ENCODE results near the gene PACS2.

PACS2 gene

DNA sequence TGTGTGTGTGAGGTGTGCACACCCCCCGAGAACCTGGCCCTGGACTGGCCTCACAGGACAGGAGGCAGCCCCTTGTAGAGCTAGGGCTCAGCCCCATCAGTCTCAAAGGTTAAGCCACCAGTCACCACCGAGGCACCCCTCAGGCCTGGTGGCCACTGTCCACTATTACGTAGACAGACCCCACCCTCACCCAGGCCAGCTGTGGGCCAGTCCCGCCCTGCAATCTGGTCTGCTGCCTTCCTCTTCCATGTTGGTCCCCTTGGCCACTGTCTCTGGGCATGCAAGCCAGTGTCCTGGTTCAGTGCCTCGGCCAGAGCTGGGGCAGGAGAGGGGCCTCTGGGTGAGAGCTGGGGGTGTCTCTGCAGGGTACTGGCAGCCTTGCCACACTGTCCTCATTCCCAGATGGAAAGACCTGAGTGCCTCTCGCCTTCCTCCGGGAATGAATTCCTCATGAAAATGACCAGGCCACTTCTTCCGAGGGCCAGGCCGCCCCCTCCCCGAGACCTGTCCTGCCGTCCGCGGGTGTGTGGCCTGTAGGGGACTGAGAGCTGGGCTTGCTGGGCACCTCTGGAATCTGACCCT is 82.9 kb downstream of the PACS2 start:
- Histone ChIP-seq H3K4me3 (ENCODE audit: low read length) (peak overlapping the region; percentile 94), H3K4me2 (ENCODE audit: low read length) (peak overlapping the region; percentile 99), H3K9me3 (replicated peaks; ENCODE audit: low read length) (no peaks in the 10 kb centered on the region), H3K36me3 (ENCODE audit: insufficient read depth, low read length) (peaks cover 17% of the 10 kb centered on the region), H3K27me3 (ENCODE audit: control insufficient read depth, insufficient read depth, low read length) (no peaks in the 10 kb centered on the region), H3K9ac (ENCODE audit: low read depth, low read length) (peak overlapping the region; percentile 90), H3K4me1 (ENCODE audit: control insufficient read depth, insufficient read depth, low read length) (peaks cover 20% of the 10 kb centered on the region)

DNA sequence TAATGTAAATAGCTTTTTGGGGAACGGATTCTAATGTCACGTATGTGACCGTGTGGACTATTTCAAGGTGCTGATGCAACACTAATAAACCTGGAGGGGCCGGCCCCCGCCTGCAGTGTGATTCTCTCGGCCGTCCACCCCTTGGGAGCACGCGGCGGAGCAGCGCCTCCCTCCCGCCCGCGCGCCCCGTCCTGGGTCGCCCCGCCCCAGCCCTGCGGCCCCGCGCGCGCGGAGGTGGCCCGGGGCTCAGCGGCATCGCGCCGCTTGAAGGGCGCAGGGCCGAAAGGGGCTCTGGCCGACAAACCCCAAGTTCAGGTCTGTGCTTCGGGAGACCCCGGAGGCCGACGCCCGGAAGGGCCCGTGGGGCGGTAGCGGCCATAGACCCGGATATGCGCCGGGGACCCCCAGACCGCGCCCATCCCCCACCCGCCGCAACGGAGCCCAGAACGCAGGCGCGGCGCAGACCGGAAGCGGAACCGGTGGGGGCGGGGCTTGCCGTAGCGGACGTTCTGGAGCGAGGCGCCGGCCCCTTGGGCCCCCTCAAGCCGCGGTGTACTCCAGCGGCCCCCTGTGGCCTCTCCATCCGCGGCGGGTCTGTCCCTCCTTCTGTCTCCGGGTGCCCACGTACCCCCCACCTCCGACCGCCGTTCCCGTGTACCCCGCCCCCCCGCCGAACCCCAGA is 83.6 kb downstream of the PACS2 start, which contains the start of gene TEX22:
Gene TEX22, plus strand, starts transcription at position 495 of the 682 bp plus-strand sequence. CDS start 803 bp downstream, outside the sequence.
- Histone ChIP-seq H3K27me3 (ENCODE audit: control insufficient read depth, insufficient read depth, low read length) (no peaks in the 10 kb centered on the region), H3K9ac (ENCODE audit: low read depth, low read length) (peak within 1 kb of the TSS; percentile 90), H3K36me3 (ENCODE audit: insufficient read depth, low read length) (peaks cover 17% of the 10 kb centered on the region), H3K9me3 (replicated peaks; ENCODE audit: low read length) (no peaks in the 10 kb centered on the region), H3K4me3 (ENCODE audit: low read length) (peak within 1 kb of the TSS; percentile 94), H3K4me2 (ENCODE audit: low read length) (peak within 1 kb of the TSS; percentile 99), H3K4me1 (ENCODE audit: control insufficient read depth, insufficient read depth, low read length) (peaks cover 20% of the 10 kb centered on the region)

DNA sequence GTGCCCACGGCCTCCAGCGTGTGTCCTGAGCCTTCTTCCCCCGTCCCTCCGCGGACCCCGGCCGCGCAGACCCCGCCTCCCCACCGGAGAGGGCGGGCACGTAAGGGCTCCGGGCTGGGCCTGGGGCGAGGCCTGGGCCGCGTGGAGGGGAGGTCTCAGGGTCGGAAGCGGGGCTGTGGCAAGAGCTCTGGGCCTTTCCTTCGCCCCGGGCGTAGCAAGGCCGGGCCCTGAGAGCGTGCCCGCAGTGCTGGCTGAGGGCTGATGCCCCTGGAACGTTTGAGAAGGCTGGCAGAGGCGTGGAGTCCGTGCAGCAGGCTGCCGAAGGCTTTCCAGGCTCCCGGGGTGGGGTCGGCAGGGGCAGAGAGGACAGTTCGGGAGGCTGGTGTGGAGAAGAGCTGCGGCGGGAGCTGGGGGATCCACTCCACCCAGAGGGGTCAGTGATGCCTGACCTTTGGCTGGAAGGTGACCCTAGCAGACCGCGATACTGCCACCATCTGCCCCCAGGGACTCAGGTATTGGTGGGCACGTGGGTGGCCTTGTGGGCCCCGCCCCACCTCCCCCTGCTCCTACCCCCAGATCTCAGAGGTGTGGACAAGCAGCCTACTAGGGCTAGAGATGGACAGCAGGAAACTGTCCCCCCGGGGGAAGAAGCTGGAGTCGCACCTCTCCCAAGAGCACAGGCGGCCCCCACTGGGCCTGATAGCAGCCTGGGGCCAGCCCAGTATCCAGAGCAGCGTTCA is 84.3 kb downstream of the PACS2 start:
- Histone ChIP-seq H3K4me1 (ENCODE audit: control insufficient read depth, insufficient read depth, low read length) (peaks cover 20% of the 10 kb centered on the region), H3K4me2 (ENCODE audit: low read length) (peak overlapping the region; percentile 99), H3K9me3 (replicated peaks; ENCODE audit: low read length) (no peaks in the 10 kb centered on the region), H3K4me3 (ENCODE audit: low read length) (peak overlapping the region; percentile 94), H3K27me3 (ENCODE audit: control insufficient read depth, insufficient read depth, low read length) (no peaks in the 10 kb centered on the region), H3K9ac (ENCODE audit: low read depth, low read length) (peak overlapping the region; percentile 90), H3K36me3 (ENCODE audit: insufficient read depth, low read length) (peaks cover 17% of the 10 kb centered on the region)

DNA sequence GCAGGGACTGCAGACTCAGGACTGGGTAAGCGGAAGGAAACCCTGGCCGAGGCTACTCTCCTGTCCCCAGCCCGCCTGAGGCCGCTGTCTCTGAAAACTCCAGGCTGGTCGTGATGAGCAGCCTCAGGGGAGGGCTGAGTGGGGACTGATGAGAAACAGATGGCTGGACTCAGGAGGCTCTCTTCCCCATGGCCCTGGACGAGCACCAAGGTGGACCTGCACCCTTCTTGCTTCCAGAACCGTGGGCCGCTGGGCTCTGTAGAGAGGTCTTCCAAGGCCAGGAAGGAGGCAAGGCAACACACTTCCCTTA is 84.9 kb downstream of the PACS2 start:
- Histone ChIP-seq H3K9ac (ENCODE audit: low read depth, low read length) (peak overlapping the region; percentile 90), H3K4me3 (ENCODE audit: low read length) (peak overlapping the region; percentile 94), H3K4me2 (ENCODE audit: low read length) (peak overlapping the region; percentile 99), H3K27me3 (ENCODE audit: control insufficient read depth, insufficient read depth, low read length) (no peaks in the 10 kb centered on the region), H3K4me1 (ENCODE audit: control insufficient read depth, insufficient read depth, low read length) (peaks cover 20% of the 10 kb centered on the region), H3K36me3 (ENCODE audit: insufficient read depth, low read length) (peaks cover 17% of the 10 kb centered on the region), H3K9me3 (replicated peaks; ENCODE audit: low read length) (no peaks in the 10 kb centered on the region)

GRCh38 chr14:105400016-105400415 is 85.5 kb downstream of the PACS2 start:
- H3K4me2 ChIP-seq (ENCODE audit: low read length): peak overlapping the region; percentile 99
- H3K36me3 ChIP-seq (ENCODE audit: insufficient read depth, low read length): peaks cover 17% of the 10 kb centered on the region
- H3K4me1 ChIP-seq (ENCODE audit: control insufficient read depth, insufficient read depth, low read length): peaks cover 20% of the 10 kb centered on the region
- H3K27me3 ChIP-seq (ENCODE audit: control insufficient read depth, insufficient read depth, low read length): no peaks in the 10 kb centered on the region
- H3K9ac ChIP-seq (ENCODE audit: low read depth, low read length): no peak overlapping the region
- no peaks in the 10 kb centered on the region for H3K9me3 ChIP-seq (replicated peaks; ENCODE audit: low read length)
- H3K4me3 ChIP-seq (ENCODE audit: low read length): peak overlapping the region; percentile 94

DNA sequence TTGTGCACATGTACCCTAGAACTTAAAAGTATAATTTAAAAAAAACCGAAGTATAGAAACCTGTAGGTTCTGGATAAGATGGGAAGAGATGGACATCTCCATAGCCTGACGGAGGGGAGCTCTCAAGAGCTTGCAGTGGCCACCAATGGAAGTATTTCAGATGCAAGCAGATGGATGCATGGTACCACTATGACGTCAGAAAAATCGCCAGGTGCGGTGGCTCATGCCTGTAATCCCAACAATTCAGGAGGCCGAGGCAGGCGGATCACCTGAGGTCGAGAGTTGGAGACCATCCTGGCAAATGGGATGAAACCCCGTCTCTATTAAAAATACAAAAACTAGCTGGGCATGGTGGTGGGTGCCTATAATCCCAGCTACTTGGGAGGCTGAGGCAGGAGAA is 87.2 kb downstream of the PACS2 start:
- Histone ChIP-seq H3K4me3 (ENCODE audit: low read length) (no peak overlapping the region), H3K36me3 (ENCODE audit: insufficient read depth, low read length) (peaks cover 17% of the 10 kb centered on the region), H3K4me2 (ENCODE audit: low read length) (no peak overlapping the region), H3K9me3 (replicated peaks; ENCODE audit: low read length) (no peaks in the 10 kb centered on the region), H3K9ac (ENCODE audit: low read depth, low read length) (no peak overlapping the region), H3K27me3 (ENCODE audit: control insufficient read depth, insufficient read depth, low read length) (no peaks in the 10 kb centered on the region), H3K4me1 (ENCODE audit: control insufficient read depth, insufficient read depth, low read length) (peaks cover 20% of the 10 kb centered on the region)

GRCh38 chr14:105408592-105408991 is 94.0 kb downstream of the PACS2 start:
- Histone ChIP-seq H3K4me1 (ENCODE audit: control insufficient read depth, insufficient read depth, low read length) (peaks cover 5% of the 10 kb centered on the region), H3K27me3 (ENCODE audit: control insufficient read depth, insufficient read depth, low read length) (no peaks in the 10 kb centered on the region), H3K4me3 (ENCODE audit: low read length) (no peak overlapping the region), H3K36me3 (ENCODE audit: insufficient read depth, low read length) (no peaks in the 10 kb centered on the region), H3K4me2 (ENCODE audit: low read length) (no peak overlapping the region), H3K9ac (ENCODE audit: low read depth, low read length) (no peak overlapping the region), H3K9me3 (replicated peaks; ENCODE audit: low read length) (no peaks in the 10 kb centered on the region)

DNA sequence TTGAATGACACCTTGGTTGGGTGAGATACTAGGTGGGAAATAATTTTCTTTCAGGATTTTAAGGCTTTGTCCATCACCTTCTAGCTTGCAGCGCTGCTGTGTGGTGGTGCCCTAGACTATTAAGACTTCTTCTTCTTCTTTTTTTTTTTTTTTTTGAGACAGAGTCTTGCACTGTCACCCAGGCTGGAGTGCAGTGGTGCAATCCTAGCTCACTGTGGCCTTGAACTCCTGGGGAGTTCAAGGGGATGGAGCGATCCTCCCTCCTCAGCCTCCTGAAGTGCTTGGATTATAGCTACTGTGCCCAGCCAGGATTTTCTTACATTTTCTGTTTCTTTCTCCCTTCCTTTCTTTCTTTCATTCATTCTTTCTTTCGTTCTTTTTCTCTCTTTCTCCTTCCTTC is 94.8 kb downstream of the PACS2 start:
- Histone ChIP-seq H3K9ac (ENCODE audit: low read depth, low read length) (no peak overlapping the region), H3K36me3 (ENCODE audit: insufficient read depth, low read length) (no peaks in the 10 kb centered on the region), H3K4me3 (ENCODE audit: low read length) (no peak overlapping the region), H3K4me1 (ENCODE audit: control insufficient read depth, insufficient read depth, low read length) (peaks cover 6% of the 10 kb centered on the region), H3K4me2 (ENCODE audit: low read length) (no peak overlapping the region), H3K9me3 (replicated peaks; ENCODE audit: low read length) (no peaks in the 10 kb centered on the region), H3K27me3 (ENCODE audit: control insufficient read depth, insufficient read depth, low read length) (no peaks in the 10 kb centered on the region)

DNA sequence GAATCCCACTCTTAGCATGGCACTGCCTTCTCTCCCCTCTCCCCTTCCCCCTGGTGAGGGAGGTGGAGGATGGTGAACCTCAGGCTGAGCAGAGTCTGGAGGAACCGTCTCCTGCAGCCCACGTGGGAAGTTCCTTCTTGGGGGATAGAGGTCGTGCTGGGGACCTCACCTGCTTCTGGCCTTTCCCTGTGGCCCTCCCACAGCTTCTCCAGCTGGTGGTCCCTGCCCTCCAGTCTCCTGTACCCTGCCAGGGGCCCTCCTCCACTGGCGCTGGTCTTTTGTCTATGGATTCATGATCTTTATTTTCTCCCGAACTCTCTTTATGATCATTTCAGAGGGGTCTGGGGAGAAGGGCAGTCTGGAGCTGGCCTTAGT is 96.1 kb downstream of the PACS2 start:
- H3K4me3 ChIP-seq (ENCODE audit: low read length): no peak overlapping the region
- no peaks in the 10 kb centered on the region for H3K27me3 ChIP-seq (ENCODE audit: control insufficient read depth, insufficient read depth, low read length)
- peak overlapping the region; percentile 50 for H3K9ac ChIP-seq (ENCODE audit: low read depth, low read length)
- H3K36me3 ChIP-seq (ENCODE audit: insufficient read depth, low read length): no peaks in the 10 kb centered on the region
- peak overlapping the region; percentile 83 for H3K4me2 ChIP-seq (ENCODE audit: low read length)
- H3K4me1 ChIP-seq (ENCODE audit: control insufficient read depth, insufficient read depth, low read length): peaks cover 14% of the 10 kb centered on the region
- H3K9me3 ChIP-seq (replicated peaks; ENCODE audit: low read length): no peaks in the 10 kb centered on the region

DNA sequence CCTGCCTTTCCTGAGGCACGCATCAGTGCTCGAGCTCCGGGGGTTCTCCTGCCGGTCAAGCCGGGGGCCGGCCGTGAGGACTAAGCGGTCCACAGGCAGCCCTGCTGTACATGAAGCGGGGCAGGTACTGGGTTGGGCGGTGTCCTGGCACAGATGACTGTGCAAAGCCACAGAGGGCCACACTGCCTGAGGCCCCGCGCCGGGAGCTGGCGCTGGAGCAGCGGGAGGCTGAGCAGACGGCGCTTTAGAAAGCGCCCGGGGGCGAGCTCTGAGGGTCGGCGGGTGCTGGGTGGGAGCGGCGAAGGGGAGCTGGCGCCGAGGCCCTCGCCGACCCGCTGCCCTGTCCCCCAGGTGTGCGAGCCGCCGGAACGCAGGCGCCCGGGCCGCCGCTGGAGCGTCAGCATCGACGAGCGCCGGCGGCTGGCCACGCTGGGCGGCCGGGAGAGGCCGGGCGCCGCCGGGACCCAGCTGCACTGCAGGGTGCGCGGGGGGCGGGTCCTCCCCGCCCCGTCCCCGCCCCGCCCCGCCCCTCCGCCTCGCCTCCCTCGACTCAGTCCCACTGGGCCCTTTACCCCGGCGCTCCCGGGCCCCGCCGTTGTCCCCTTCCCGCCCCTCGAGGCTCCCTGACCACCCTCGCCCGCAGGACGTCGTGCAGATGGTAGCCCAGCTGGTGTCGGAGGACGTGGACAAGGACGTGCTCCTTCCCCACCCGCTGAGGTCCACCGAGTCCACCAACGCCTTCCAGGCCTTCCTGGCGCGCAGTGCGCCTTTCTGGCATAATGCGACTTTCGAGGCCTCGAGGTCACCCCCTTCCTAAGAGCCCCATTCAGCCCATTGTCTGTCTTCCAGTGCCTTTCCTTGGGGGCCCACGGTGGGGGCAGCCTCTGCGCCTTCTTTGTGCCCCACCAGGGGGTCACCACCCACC is 96.7 kb downstream of the PACS2 start:
- Histone ChIP-seq H3K4me1 (ENCODE audit: control insufficient read depth, insufficient read depth, low read length) (peaks cover 14% of the 10 kb centered on the region), H3K4me2 (ENCODE audit: low read length) (peak overlapping the region; percentile 83), H3K4me3 (ENCODE audit: low read length) (peak overlapping the region; percentile 66), H3K27me3 (ENCODE audit: control insufficient read depth, insufficient read depth, low read length) (no peaks in the 10 kb centered on the region), H3K9ac (ENCODE audit: low read depth, low read length) (peak overlapping the region; percentile 50), H3K9me3 (replicated peaks; ENCODE audit: low read length) (no peaks in the 10 kb centered on the region), H3K36me3 (ENCODE audit: insufficient read depth, low read length) (no peaks in the 10 kb centered on the region)
